NCI-H2196 (cell line): ENCODE data around the gene SCN3B.

Source experiments
- DNase-seq: peaks from one replicate; lab custom pipeline; 2025; ENCODE audit not compliant: unreplicated experiment; lab: John Stamatoyannopoulos, UW

SCN3B gene

DNA sequence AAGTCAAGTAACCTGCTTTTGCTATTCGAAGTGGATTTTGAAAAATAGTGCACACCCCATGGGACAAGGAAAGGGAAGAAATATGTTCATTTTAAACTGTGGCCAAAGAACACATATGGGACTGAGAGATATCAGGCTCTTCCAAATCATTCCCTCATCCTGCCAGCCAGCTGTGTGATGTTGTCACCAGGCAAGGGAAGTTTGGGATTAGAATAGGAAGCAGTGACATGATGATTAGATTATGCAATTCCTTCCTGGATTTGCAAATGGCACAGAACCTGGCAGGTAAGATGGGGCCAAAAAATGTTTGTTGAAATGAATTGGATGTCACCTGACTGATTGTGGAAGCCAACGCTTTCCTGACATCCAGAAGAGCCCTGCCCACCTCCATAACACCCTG lies 4.9 kb upstream of the SCN3B start:
- no peak for DNase-seq

DNA sequence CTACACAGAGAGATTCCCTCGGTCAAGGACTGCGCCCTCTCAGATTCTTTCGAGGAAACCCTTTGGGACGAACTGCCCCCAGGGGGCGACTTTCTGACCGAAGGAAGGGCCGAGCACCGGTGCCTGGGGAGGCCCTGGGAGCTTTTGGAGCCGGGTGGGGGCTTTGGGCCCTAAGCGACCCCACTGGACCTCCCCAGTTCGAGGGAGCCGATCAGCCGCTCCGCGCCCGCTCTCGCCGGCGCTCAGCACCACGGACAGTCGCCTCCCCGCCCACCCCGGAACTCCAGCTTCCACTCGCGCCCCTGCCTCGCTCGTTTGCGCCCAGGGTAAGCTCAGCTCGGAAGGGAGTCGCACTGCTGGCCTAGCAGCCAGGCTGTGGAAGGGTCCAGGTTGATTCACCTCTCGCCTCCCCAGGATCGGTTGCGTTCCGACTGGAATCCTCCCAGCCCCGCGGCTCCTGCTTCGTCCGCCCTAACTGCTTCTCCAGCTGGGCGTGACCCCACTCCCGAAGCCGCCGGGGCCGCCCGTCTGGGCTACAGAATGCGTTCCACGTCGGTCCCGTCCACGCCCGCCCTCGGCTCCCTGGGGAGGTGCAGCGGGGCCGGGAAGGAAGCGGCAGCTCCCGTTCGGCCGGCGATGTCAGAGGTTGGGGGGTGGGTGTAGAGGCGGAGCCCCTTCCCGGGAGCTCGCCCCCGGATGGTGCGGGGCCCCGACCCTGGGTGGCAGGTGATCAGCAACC lies 428 bp downstream of the SCN3B start:
- peak; percentile 42 for DNase-seq

DNA sequence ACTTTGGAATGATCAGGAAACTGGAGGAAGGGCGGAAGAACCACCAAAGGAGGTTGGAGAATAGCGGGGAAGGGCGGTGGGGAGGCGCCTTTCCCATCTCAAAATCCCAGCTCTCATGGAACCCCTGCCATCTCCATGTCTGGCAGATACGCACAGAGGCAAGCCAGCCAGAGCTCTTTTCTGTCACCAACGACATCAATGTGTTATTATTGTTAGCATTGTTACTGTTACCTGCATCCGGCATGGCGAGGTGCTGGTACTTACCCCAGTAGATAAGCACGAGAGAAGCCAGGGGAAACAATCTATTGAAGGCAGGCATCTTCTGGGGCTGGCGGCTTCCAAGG lies 969 bp downstream of the SCN3B start:
- DNase-seq: no peak

DNA sequence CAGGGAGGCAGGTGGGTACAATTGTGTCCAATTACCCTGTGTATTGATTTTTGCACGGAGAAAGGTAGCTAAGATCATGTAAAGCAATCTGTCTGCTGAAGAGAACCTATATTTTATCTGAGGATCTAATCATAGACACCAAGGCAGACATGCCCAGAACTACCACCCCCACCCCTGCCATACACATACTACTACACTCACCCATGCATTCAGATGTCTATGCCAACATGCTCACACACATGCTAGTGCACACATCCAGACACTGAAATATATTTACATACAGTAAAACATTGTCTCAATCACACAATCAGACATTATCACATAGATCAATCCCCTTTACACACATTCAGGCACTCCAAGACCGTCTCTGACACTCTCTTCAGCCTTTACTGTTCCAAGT lies 1.8 kb downstream of the SCN3B start:
- no peak for DNase-seq

DNA sequence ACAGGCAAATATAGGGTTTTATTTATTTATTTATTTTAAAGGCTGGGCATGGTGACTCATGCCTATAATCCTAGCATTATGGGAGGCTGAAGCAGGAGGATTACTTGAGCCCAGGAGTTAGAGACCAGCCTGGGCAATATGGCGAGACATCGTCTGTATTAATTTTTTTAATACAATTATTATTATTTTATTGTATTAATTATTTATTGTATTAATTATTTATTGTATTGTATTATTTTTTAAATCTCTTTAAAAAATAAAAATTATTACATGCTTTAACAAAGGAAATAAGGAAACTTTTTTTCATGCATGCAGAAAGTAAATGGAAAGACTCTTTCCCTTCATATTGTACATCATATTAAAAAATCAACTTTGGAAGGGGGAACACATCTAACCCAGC lies 3.5 kb downstream of the SCN3B start:
- no peak for DNase-seq

DNA sequence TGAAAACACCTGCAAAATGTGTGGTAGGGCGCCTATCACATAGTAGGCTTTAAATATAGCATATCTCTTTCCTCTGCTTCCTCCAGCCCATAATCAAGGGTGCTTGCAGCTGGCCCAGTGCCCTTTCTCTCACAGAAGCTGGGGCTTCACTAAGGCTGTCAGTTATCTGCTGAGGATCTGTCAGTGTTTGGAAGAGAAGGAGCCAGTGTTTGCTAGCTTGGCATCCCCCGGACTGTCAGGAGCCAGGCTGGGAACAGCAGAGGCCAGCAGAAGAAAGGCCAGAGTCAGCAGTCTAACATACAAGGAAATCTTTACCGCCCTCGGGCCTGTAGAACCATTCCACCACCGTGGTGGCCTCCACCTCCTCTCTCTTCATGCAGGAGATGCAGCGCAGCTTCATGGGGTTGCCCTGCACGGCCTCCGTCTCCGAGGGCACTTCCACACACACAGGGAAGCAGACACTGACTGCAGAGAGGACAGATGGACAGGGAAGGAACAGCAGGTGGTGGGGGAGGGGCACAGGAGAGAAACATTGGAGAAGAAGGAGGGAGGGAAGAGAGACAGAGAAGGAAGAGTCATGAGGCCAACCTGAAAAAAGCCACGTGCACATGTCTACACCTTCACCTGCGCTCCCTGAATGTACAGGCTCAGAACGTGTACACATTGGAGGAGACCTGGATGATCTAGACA lies 9.0 kb downstream of the SCN3B start:
- DNase-seq: no peak

DNA sequence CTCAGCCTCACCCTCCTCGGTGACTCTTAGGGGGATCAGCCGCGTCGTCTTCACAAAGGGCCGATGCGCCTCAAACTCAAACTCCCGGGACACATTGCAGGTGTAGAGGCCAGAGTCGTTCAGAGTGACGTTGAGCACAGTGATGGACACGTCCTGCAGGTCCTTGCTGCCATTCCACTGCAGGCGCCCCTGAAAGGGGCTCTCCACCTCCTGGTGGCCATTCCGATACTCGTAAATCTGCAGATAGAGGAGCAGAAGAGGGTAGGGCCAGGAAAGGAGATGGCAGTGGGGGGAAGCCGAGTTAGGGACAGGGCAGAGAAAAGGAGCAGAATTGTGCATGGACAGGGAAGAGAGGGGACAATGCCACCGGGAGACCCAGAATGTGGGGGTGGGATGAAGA lies 12.0 kb downstream of the SCN3B start:
- no peak for DNase-seq

DNA sequence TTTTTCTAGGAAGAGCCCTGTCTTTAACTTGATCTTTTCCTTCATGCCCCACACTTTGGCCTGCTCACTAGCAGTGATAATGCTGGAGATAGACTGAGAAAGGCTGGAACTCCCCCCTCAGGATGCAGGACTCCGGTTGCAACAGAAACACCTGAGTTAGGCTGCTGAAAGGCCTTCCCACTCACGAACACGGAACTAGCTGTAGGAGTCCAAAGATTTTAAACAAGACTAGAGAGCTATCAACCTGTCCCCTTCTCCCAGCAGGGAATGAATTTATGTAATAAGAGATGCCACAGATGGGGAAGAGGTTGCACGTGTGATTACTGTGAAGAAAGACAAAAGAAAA lies 13.0 kb downstream of the SCN3B start:
- DNase-seq: no peak

DNA sequence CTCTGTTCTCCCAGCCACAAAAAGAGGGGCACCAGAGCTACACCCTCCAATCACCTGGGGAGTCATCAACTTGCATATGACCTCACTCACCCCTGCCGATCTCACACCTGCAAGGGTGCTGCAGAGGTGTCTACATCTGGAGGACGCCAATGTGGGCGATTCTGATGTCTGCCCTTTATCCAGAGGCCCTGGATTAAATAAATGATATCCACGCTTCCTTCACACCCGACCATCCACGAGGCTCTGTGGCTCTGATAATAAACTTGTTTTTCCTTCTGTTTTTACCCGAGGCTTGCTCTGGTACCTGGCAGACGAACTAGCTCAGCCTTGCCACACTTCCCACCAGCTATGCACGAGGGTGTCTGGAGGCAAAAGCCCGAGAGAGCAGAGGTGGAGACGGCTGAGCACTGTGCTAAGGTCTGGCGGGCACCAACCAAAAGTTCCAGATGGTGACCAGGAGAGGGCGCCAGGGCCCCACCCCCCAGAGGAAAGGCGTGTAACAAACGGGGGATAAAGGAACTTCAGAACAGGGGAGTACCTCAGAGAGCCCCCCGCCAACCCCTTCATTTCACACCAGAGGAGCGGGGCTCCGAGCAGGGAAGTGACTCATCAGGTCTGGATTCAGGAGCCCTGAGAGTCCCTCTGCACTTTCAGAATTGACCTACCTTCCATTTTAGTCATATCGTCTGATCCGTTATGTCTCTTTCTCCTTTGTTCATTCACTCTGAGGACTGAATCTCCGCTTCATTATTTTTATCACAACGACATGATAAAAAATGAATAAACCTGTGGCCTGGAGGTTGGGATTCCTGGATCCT lies 13.5 kb downstream of the SCN3B start:
- DNase-seq: peak; percentile 19

DNA sequence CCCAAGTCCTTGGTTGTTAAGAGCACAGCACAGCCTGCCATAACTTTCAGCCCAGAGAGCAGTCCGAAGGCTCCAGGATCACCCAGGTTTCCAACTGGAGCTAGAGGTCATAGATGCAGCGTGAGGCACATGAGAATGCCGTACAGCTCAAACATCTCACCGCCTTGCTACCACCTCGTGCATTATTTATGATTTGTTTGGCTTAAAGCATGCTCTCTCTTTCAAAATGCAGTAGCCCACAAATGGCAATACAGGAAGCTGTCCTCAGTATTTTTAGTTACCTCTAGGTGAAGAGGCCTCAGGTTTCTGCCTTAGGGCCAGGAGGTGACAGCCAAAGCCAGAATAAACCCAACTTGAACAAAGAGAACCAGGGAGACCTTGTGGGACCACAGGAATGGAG lies 14.4 kb downstream of the SCN3B start:
- DNase-seq: no peak

DNA sequence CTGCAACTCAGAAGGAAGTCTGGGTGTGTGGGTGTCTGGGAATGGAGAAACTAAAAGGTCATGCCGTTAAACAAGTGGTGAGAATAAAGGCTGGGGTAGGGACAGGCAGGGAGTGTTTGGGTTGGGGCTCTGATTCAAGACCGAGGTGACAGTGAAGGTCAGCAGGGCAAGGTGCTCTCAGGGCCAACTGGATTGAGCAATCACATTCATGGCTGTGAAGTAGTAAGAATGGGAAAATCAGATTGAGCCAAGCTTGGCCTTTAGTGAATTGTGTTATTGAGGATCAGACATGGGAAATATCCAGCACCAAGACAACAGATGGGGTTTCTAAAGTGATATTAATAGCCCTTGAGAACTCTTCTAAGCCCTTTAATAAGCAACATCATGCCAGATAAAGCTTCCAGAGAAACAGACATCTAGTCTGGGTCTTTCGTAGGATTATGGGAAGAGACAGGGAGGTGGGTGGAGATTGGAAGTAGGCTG lies 24.3 kb downstream of the SCN3B start:
- no peak for DNase-seq

DNA sequence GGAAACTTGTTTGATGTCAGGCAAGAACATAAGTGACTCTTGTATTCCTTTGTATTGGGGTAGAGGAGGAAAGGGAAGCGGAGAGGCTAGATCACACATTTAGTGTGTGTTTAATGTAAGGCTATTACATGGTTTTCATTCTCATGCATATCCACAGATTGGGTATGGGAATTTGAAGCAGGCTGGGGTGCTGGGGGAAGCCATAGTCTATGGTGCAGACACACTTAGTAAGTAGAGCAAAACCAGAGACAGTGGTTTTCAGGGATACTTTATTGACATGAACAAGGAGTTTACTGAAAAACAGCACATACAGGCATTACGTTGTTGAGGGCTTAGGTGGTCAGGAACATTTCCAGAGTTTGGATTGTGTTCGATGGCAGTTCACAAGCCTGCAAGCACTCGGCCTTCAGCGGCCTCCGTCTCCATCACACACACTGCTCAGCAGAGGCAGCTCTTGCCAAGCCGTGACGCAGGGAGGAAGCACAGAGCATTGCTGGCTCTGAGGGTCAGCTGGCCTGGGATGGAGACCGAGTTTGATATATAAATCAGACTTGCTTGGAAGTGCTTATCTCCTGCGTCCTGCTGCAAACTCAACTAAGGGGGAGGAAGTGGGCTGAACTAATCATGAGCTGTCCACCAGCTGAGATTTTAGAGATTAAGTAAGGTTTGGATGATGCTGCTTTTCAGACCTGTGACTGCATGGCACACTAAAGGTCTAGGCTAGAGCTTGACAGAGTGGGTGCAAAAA lies 25.3 kb downstream of the SCN3B start:
- no peak for DNase-seq

DNA sequence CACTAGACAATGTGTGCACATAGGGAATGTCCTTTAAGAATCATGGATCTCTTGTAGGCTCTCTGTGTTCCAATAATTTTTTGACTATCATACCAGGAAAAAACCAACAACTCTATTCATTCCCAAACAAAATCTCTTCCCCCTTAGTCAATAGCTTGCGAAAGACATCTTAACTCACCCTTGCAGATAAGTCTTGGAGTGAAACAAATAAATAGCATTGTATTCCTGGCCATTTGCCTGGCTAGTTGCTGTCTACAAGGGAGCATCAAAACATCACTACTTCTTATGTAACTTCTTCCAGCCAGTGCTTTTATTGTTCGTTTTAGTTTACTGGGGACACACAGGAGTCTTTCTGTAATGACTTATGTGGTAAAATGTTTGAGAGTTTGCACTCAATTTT lies 29.4 kb downstream of the SCN3B start:
- no peak for DNase-seq

DNA sequence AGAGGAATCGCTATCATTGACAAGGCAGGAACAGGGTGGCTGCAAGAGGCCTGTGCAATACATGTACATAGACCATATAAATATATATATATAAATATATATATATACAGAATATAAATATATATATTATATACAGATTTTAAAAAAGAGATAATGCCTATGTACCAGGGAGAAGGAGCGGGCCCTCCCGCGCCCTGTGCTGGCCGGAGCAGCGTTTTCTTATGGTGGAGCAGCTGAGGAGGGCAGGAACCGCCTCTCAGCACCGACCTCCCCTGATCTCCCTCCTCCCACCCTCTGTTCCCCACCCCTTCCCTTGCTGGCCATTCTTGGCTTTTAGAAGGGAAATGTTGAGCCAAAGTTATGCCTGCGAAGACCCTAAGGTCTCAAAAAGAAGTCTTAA lies 31.8 kb downstream of the SCN3B start:
- DNase-seq: no peak

DNA sequence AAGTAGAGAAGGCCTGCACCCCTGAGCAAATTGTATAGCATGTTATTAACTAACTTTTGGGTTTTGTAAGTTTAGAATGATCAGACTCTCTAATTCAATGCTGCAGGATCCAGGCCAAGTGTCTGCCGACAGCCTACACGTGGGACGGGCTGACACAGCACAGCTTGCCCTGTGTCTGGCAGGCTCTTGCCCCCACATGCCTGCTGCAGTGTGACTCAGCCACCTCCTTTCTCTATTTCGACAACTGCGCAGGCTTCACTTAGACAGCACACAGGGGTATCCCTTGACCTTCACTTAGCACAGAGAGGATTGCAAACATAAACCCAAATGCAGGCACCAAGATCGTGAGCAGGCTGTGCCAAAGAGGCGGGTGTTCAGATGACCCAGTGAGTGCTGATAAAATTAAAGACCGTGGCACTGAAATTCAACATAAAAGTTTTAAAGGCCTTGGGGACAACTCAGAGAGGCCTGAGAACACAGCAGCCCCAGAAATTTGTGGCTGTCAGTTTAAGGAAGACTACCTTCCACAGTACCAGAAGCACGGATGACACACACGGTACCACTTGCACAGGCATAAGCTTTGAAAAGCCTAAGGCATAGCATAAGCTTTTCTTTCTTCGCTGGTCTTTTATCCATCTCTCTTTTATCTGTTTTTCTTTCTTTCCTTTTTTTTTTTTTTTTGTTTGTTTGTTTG lies 37.8 kb downstream of the SCN3B start:
- no peak for DNase-seq

DNA sequence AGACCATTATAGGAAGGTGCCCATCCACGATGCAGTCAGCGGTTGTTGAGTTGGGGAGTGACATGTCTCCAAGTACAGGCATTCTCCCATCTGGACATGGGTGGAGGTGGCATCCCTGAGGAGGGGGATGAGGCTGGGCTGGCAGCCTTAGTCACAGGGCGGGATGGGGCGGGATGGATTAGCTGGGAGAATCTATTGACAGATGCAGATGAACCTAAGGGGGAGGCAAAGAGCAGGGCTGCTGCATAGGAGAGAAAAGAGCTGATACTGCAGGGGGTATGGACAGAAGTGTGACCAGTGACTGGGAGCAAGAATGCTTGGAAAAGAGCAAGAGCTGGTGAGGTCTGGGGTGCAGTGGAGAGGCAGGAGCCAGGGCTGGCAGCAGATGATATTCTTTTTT lies 42.7 kb downstream of the SCN3B start:
- DNase-seq: no peak

DNA sequence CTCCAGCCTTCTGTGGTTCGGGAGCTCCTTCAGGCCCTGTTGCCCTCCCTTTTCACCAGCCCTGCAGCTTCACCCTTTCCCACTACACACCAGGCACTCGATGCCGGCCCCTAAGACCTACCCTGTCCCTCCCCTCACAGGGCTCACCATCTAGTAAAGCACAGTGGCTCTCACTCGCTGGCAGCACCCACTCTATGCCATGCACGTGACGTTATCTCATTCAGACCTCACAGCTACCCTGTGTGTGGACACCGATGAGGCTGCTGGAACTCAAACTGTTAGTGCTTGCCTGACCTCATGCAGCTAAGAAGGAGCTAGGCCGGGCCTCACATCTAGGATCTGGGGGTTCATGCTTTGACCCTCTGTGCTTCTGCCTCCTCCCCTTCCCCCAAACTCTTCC lies 45.5 kb downstream of the SCN3B start:
- no peak for DNase-seq

DNA sequence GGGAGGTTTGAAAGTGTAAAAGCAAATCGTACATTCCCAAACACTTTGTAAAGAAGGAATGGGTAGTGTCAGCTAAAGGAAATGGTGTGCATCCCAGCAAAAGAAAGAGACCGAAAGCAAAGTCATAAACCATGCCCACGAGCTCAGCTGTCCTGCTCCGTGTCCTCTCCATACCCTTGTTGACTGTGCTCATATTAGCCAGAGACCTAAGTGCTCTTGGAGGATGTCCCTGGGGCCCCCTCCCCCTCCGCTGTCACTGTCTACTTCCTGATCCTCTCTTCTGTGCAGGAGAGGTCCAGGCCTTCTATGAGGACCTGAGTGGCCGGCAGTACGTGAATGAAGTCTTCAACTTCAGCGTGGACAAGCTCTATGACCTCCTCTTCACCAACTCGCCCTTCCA lies 46.1 kb downstream of the SCN3B start:
- no peak for DNase-seq

DNA sequence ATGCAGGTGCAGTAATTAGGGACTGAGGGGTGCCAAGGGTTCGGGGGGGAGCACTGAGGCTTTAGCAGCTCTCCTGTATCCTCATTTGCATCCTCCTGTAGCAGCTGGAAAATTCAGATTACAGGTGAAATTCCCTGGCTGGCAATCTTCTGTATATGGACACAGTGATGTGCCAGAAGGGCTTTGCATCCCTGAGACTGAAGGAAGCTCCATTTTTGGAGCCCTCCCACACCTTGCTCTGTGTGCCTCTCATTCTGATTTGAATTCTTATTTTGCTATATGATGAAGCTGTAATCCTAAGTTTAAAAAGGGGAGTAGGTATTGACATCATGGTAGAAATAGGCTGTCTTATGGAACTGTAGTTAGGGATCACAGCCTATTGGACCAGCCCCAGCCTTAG lies 46.6 kb downstream of the SCN3B start:
- DNase-seq: no peak

DNA sequence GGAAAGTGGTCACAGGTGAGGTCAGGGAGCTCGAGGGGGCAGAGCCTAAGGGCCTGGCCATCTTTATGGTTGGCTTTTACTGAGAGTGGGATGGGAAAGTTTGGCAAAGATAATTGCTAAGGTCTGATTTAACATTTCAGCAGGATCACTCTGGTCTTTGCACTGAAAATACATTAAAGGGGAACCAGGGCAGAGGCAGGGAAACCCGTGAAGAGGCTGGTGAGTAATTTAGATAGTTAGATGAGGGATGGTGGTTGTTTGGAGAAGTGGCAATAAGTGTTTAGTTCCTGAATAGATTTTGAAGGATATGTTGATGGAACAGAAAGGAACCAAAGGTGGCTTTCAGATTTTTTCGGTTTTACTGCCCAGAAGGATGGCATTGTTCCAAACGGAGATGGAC lies 50.8 kb downstream of the SCN3B start:
- no peak for DNase-seq

DNA sequence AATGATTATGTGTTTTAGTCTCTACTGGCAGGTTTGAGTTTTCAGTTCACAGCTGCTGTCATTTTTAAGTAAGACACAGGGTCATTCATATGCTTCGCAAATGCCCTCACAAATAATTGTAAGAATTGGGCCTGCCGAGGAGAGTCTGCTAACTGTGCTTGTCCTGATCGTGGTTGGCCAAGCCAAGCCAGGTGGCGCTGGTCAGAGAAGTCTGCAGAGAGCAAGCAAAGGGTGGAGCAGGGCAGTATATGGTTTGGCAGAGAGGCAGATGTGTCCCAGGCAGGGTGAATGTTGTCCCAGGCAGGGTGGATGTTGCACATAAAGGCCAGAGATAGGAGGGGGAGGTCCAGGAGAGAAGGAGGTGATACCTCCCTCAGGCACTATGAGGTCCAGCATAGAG lies 52.7 kb downstream of the SCN3B start:
- no peak for DNase-seq
